Calu3 (cell line): Measurements from ENCODE around the gene C1orf232. TPM values are rescaled to one million over a fixed set of nuclear protein-coding genes. Genes with fewer than 3 reads are reported as not detected.
A peak's percentile ranks its signal among the peaks of the same experiment; 100 is the strongest.

ENCODE experiments used
- BruUV-seq: library from RNA; stranded (reverse); fragments of 400-500 nt; replicated peaks from 2 replicates; lab custom pipeline; 2021; lab: Mats Ljungman, UMichigan
- CTCF ChIA-PET: fragments of 300-600 bp; sonication (Branson Sonifier 250); formaldehyde crosslinking; loops from one replicate; lab custom pipeline; 2022; ENCODE audit warnings: antibody characterized with exemption; lab: Charles Lee
- DNase-seq: peaks from one replicate; pipeline ENCODE4 v3.0.0; 2022
- H3K27ac Mint-ChIP-seq: one replicate; pipeline ENCODE4 v1.8.0; 2022; ENCODE audit warnings: mixed read lengths; ENCODE audit not compliant: unreplicated experiment
- H3K27me3 Mint-ChIP-seq: one replicate; pipeline ENCODE4 v1.8.0; 2022; ENCODE audit warnings: mixed read lengths; ENCODE audit not compliant: unreplicated experiment
- H3K36me3 Mint-ChIP-seq: one replicate; pipeline ENCODE4 v1.8.0; 2022; ENCODE audit warnings: mild to moderate bottlenecking, moderate library complexity, mixed read lengths; ENCODE audit not compliant: insufficient read depth, unreplicated experiment
- H3K4me1 Mint-ChIP-seq: one replicate; pipeline ENCODE4 v1.8.0; 2022; ENCODE audit warnings: mild to moderate bottlenecking, low read depth, mixed read lengths; ENCODE audit not compliant: unreplicated experiment
- H3K4me3 Mint-ChIP-seq: one replicate; pipeline ENCODE4 v1.8.0; 2022; ENCODE audit warnings: mild to moderate bottlenecking, low read depth, moderate library complexity, mixed read lengths; ENCODE audit not compliant: unreplicated experiment
- H3K9me3 Mint-ChIP-seq: one replicate; pipeline ENCODE4 v1.8.0; 2022; ENCODE audit warnings: low read depth, mixed read lengths; ENCODE audit not compliant: unreplicated experiment
- CTCF ChIP-seq: fragments of 200-600 bp; IDR thresholded peaks from one replicate; pipeline ENCODE4 v1.8.0; 2022; ENCODE audit warnings: antibody characterized with exemption; ENCODE audit not compliant: unreplicated experiment
- intact Hi-C: fragments of 100-400 bp; cut with micrococcal nuclease; formaldehyde crosslinking; loops from one replicate; pipeline ENCODE4 v1.10.0; 2022; ENCODE audit not compliant: unreplicated experiment
- total RNA-seq: library from RNA; stranded (reverse); gene quantifications from 2 replicates; pipeline ENCODE4 v1.2.3, GENCODE V29; 2022

The C1orf232 gene
- total RNA-seq, 1 experiment from 2014 or later: not detected

GRCh38 chr1:26122988-26123973, 45.5 kb downstream of the C1orf232 start:
- intact Hi-C loops: no loop called here
- H3K27me3 Mint-ChIP-seq: no peaks in the 10 kb centered on the region
- peak overlapping the region; percentile 44 for H3K4me3 Mint-ChIP-seq
- BruUV-seq: no TSS peak
- CTCF ChIA-PET: interaction anchor here (0.7 to 1.3 kb wide), 4 partner anchors 21 to 248 kb away, joined by 5 to 9 read pairs (median 5); no protein-coding TSS in a partner anchor
- peaks cover 19% of the 10 kb centered on the region for H3K36me3 Mint-ChIP-seq
- no peaks in the 10 kb centered on the region for H3K9me3 Mint-ChIP-seq
- H3K4me1 Mint-ChIP-seq: peaks cover 26% of the 10 kb centered on the region
- DNase-seq: no peak
- TF ChIP-seq CTCF: no peak
- peak overlapping the region; percentile 72 for H3K27ac Mint-ChIP-seq

GRCh38 chr1:26121854-26122773, 46.6 kb downstream of the C1orf232 start:
- H3K4me1 Mint-ChIP-seq: peaks cover 15% of the 10 kb centered on the region
- DNase-seq: no peak
- H3K4me3 Mint-ChIP-seq: no peak overlapping the region
- H3K27me3 Mint-ChIP-seq: no peaks in the 10 kb centered on the region
- TF ChIP-seq CTCF: no peak
- intact Hi-C loops: no loop called here
- CTCF ChIA-PET: no interaction called here
- no peaks in the 10 kb centered on the region for H3K9me3 Mint-ChIP-seq
- H3K36me3 Mint-ChIP-seq: peaks cover 30% of the 10 kb centered on the region
- BruUV-seq: no TSS peak
- H3K27ac Mint-ChIP-seq: peak overlapping the region; percentile 56

DNA sequence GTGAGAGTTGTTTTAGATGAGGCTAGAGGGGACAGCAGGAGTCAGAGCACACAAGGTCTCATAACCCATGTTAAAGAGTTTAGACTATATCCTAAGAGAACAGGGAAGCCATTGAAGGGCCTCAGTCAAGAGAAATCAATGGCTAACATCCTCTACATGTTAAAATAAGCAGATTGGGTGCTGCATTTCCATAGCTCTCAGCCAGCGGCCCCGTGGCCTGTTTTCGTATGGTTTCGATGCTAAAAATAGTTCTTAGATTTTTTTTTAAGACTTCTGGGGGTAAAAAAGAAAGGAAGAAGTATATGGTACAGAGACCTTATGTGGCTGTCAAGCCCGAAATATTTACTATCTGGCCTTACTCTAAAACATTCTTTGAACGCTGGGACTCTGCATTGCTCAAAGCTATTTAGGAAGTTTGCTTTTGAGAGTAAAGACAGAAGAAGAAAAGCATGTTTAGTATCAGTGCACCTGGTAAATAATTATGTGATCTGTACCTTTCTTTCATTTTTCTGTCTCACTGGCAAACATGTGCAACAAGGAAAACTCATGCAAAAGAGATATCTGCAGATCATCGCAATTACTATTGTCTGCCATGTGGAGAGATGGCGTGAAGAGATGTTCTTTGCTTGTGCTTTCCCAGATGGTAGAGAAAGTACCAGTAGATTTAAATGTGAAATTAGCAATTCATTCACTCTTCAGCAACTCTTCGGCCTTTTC, 48.7 kb downstream of the C1orf232 start:
- peaks cover 22% of the 10 kb centered on the region for H3K36me3 Mint-ChIP-seq
- H3K4me3 Mint-ChIP-seq: no peak overlapping the region
- intact Hi-C loops: no loop called here
- no peak overlapping the region for H3K27ac Mint-ChIP-seq
- no peaks in the 10 kb centered on the region for H3K9me3 Mint-ChIP-seq
- CTCF ChIA-PET: no interaction called here
- TF ChIP-seq CTCF: no peak
- peaks cover 14% of the 10 kb centered on the region for H3K4me1 Mint-ChIP-seq
- no TSS peak for BruUV-seq
- no peak for DNase-seq
- H3K27me3 Mint-ChIP-seq: no peaks in the 10 kb centered on the region
